K562 (cell line): Measurements from ENCODE around the gene RPL7L1. TPM values are rescaled to one million over a fixed set of nuclear protein-coding genes. Genes with fewer than 3 reads are reported as not detected.

ENCODE experiments used
- CHD4 ChIP-seq: fragments of 200-600 bp; sonication (generic); IDR thresholded peaks from 3 replicates; pipeline ENCODE4 v1.6.1; 2012; ENCODE audit warnings: low read depth, mild to moderate bottlenecking, mixed read lengths, low read length, inconsistent platforms; ENCODE audit not compliant: insufficient read depth, insufficient replicate concordance, poor library complexity, severe bottlenecking
- ERF ChIP-seq: fragments of 450-650 bp; formaldehyde crosslinking; IDR thresholded peaks from 2 replicates; pipeline ENCODE4 v1.4.0; 2020; ENCODE audit warnings: mild to moderate bottlenecking, mixed read lengths
- HNRNPLL ChIP-seq: fragments of 200-400 bp; formaldehyde crosslinking; IDR thresholded peaks from 2 replicates; pipeline ENCODE4 v1.6.1; 2017; ENCODE audit warnings: low read length, low read depth, mild to moderate bottlenecking; ENCODE audit not compliant: poor library complexity, severe bottlenecking
- MYBL2 ChIP-seq, 2 experiments: fragments of 450-650 bp in 1 of 2; sonication (generic) in 1 of 2; formaldehyde crosslinking in 1 of 2; IDR thresholded peaks; 2 replicates each; pipeline versions ENCODE4 v1.6.1 to v1.8.1; 2017 to 2022; ENCODE audit warnings: borderline replicate concordance in 1 of 2, inconsistent platforms in 1 of 2, low read depth in 1 of 2, mild to moderate bottlenecking in 1 of 2, missing genetic modification reagents in 1 of 2, moderate library complexity in 1 of 2
- PCBP1 ChIP-seq: fragments of 200-400 bp; formaldehyde crosslinking; IDR thresholded peaks from 2 replicates; pipeline ENCODE4 v1.6.1; 2018; ENCODE audit warnings: mild to moderate bottlenecking, low read depth, low read length; ENCODE audit not compliant: poor library complexity, severe bottlenecking
- POLR2AphosphoS2 ChIP-seq: IDR thresholded peaks from 2 replicates; pipeline ENCODE4 v1.6.1; 2012; ENCODE audit warnings: low read length, improper control_type of control experiment
- PREB ChIP-seq: sonication (generic); formaldehyde crosslinking; IDR thresholded peaks from 2 replicates; pipeline ENCODE4 v1.8.1; 2023; ENCODE audit warnings: mild to moderate bottlenecking, missing genetic modification reagents
- PRMT5 ChIP-seq: sonication (generic); formaldehyde crosslinking; IDR thresholded peaks from 2 replicates; pipeline ENCODE4 v1.5.0; 2020; ENCODE audit warnings: missing genetic modification reagents
- RBM14 ChIP-seq: fragments of 200-400 bp; formaldehyde crosslinking; IDR thresholded peaks from 2 replicates; pipeline ENCODE4 v1.6.1; 2018; ENCODE audit warnings: low read depth, mild to moderate bottlenecking, low read length, moderate library complexity, borderline replicate concordance; ENCODE audit not compliant: insufficient read depth
- SMARCC2 ChIP-seq: fragments of 450-650 bp; IDR thresholded peaks from 2 replicates; pipeline ENCODE4 v1.6.1; 2017; ENCODE audit warnings: antibody characterized with exemption, moderate library complexity, mild to moderate bottlenecking, low read depth
- SRSF1 ChIP-seq: fragments of 200-400 bp; formaldehyde crosslinking; IDR thresholded peaks from 2 replicates; pipeline ENCODE4 v1.6.1; 2017; ENCODE audit warnings: mild to moderate bottlenecking, low read depth, low read length, moderate library complexity
- STAG1 ChIP-seq: sonication (generic); formaldehyde crosslinking; IDR thresholded peaks from 2 replicates; pipeline ENCODE4 v1.5.0; 2020; ENCODE audit warnings: missing genetic modification reagents, borderline replicate concordance
- ZFP1 ChIP-seq: fragments of 450-650 bp; formaldehyde crosslinking; IDR thresholded peaks from 2 replicates; pipeline ENCODE4 v1.4.0; 2020; ENCODE audit warnings: mild to moderate bottlenecking, mixed read lengths
- ZNF143 ChIP-seq: sonication (generic); formaldehyde crosslinking; IDR thresholded peaks from 2 replicates; pipeline ENCODE4 v1.9.0; 2022; ENCODE audit warnings: mild to moderate bottlenecking, missing genetic modification reagents
- polyA plus RNA-seq, 8 experiments: library from polyadenylated mRNA; depleted of rRNA in 4 of 8; stranded (reverse) in 5 of 8; unstranded in 3 of 8; fragments of >200 nt; fragmentation: Nextera tagmentation in 2 of 8; fragmentation: Illumina TruSeq in 1 of 8; extraction: Ambion mirVana in 2 of 8; extraction: Trizol in 1 of 8; gene quantifications; 2 replicates each; pipeline versions ENCODE4 v1.2.1 to v1.2.3, GENCODE V29; 2011 to 2014; ENCODE audit warnings: inconsistent platforms in 1 of 8, missing spikeins in 1 of 8
- total RNA-seq, 7 experiments: library from RNA; depleted of rRNA in 6 of 7; stranded (reverse); fragments of >200 nt in 6 of 7; fragmentation: Illumina TruSeq in 2 of 7; extraction: Trizol in 2 of 7; gene quantifications; 2 replicates each; pipeline versions ENCODE4 v1.2.1 to v1.2.3, GENCODE V29; 2011 to 2021; ENCODE audit warnings: low replicate concordance in 1 of 7
- TF ChIP-seq, protein P1 (sequence below): sonication (generic); formaldehyde crosslinking; IDR thresholded peaks from 2 replicates; pipeline ENCODE4 v1.8.0; 2022; ENCODE audit warnings: mild to moderate bottlenecking, low read depth, missing genetic modification reagents
- TF ChIP-seq, protein P2 (sequence below): sonication (generic); formaldehyde crosslinking; IDR thresholded peaks from 2 replicates; pipeline ENCODE4 v1.9.0; 2022; ENCODE audit warnings: mild to moderate bottlenecking, missing genetic modification reagents
- TF ChIP-seq, protein P3 (sequence below): fragments of 250-450 bp; sonication (Bioruptor Pico); IDR thresholded peaks from 2 replicates; pipeline ENCODE4 v1.4.0; 2020; ENCODE audit warnings: mild to moderate bottlenecking, moderate library complexity
- TF ChIP-seq, protein P4 (sequence below): fragments of 200-800 bp; sonication (Bioruptor generic); IDR thresholded peaks from 2 replicates; pipeline ENCODE4 v1.6.1; 2016; ENCODE audit warnings: missing genetic modification characterization, missing compliant biosample characterization

RPL7L1 gene
- total and polyA plus RNA-seq, 9 of the 15 experiments (the other 6 are each of a cell fraction or from before 2014, with no cell fraction given) = 129 to 259 (median 164) TPM

DNA sequence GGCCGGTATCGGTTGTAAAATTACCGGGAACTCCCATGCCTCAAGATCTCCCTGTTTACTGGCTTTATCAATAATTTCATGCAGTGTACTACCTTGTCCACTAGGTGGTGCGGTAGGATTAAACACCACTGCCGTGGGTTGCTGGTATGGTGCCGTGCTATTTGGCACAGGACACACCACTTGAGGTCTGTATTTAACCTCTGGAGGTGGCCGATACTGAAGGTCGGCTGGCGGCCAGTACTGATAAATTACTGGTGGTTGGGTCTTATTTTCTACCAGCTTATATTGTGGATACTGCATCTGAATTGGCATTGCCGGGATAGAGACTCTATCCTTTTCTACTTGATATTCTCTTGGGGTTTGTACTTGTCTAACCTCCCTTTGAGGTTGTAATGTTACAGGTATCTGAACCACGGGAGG lies 22.1 kb downstream of the RPL7L1 start (continued):
- TF ChIP-seq, protein P1, sequence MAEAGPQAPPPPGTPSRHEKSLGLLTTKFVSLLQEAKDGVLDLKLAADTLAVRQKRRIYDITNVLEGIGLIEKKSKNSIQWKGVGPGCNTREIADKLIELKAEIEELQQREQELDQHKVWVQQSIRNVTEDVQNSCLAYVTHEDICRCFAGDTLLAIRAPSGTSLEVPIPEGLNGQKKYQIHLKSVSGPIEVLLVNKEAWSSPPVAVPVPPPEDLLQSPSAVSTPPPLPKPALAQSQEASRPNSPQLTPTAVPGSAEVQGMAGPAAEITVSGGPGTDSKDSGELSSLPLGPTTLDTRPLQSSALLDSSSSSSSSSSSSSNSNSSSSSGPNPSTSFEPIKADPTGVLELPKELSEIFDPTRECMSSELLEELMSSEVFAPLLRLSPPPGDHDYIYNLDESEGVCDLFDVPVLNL = no peak
- no peak for TF ChIP-seq PCBP1
- no peak for TF ChIP-seq CHD4
- TF ChIP-seq, protein P2, sequence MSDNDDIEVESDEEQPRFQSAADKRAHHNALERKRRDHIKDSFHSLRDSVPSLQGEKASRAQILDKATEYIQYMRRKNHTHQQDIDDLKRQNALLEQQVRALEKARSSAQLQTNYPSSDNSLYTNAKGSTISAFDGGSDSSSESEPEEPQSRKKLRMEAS (CRISPR knock-in tag) = no peak
- no peak for TF ChIP-seq SMARCC2
- no peak for TF ChIP-seq ERF (CRISPR knock-in tag)
- TF ChIP-seq, protein P3, sequence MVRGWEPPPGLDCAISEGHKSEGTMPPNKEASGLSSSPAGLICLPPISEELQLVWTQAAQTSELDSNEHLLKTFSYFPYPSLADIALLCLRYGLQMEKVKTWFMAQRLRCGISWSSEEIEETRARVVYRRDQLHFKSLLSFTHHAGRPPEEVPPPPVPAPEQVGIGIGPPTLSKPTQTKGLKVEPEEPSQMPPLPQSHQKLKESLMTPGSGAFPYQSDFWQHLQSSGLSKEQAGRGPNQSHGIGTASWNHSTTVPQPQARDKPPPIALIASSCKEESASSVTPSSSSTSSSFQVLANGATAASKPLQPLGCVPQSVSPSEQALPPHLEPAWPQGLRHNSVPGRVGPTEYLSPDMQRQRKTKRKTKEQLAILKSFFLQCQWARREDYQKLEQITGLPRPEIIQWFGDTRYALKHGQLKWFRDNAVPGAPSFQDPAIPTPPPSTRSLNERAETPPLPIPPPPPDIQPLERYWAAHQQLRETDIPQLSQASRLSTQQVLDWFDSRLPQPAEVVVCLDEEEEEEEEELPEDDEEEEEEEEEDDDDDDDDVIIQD = no peak
- no peak for TF ChIP-seq PREB (CRISPR knock-in tag)
- no peak for TF ChIP-seq PRMT5 (CRISPR knock-in tag)
- TF ChIP-seq MYBL2 (IDR thresholded peaks at IDR 0.05; ENCODE audit: low read depth) = no peak
- TF ChIP-seq MYBL2 (CRISPR knock-in tag; IDR thresholded peaks at IDR 0.05; ENCODE audit: borderline replicate concordance) = no peak
- TF ChIP-seq SRSF1 = no peak
- TF ChIP-seq RBM14 = no peak
- TF ChIP-seq ZFP1 = no peak
- TF ChIP-seq HNRNPLL = no peak
- no peak for TF ChIP-seq POLR2AphosphoS2
- TF ChIP-seq STAG1 = peak; percentile 89
- TF ChIP-seq ZNF143 = no peak
- TF ChIP-seq, protein P4, sequence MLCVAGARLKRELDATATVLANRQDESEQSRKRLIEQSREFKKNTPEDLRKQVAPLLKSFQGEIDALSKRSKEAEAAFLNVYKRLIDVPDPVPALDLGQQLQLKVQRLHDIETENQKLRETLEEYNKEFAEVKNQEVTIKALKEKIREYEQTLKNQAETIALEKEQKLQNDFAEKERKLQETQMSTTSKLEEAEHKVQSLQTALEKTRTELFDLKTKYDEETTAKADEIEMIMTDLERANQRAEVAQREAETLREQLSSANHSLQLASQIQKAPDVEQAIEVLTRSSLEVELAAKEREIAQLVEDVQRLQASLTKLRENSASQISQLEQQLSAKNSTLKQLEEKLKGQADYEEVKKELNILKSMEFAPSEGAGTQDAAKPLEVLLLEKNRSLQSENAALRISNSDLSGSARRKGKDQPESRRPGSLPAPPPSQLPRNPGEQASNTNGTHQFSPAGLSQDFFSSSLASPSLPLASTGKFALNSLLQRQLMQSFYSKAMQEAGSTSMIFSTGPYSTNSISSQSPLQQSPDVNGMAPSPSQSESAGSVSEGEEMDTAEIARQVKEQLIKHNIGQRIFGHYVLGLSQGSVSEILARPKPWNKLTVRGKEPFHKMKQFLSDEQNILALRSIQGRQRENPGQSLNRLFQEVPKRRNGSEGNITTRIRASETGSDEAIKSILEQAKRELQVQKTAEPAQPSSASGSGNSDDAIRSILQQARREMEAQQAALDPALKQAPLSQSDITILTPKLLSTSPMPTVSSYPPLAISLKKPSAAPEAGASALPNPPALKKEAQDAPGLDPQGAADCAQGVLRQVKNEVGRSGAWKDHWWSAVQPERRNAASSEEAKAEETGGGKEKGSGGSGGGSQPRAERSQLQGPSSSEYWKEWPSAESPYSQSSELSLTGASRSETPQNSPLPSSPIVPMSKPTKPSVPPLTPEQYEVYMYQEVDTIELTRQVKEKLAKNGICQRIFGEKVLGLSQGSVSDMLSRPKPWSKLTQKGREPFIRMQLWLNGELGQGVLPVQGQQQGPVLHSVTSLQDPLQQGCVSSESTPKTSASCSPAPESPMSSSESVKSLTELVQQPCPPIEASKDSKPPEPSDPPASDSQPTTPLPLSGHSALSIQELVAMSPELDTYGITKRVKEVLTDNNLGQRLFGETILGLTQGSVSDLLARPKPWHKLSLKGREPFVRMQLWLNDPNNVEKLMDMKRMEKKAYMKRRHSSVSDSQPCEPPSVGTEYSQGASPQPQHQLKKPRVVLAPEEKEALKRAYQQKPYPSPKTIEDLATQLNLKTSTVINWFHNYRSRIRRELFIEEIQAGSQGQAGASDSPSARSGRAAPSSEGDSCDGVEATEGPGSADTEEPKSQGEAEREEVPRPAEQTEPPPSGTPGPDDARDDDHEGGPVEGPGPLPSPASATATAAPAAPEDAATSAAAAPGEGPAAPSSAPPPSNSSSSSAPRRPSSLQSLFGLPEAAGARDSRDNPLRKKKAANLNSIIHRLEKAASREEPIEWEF (CRISPR knock-in tag) = no peak
